NCI-H446 (cell line): Measurements from ENCODE around the gene MMP13.
"Not testable (repeated sequence)": the region's sequence is repeated elsewhere in the genome, so short reads cannot be mapped to it uniquely, and the experiment has no call there.

ENCODE experiments used
- DNase-seq, 2 experiments: peaks; one replicate each; lab custom pipeline; 2025; lab: John Stamatoyannopoulos, UW

MMP13 gene

DNA sequence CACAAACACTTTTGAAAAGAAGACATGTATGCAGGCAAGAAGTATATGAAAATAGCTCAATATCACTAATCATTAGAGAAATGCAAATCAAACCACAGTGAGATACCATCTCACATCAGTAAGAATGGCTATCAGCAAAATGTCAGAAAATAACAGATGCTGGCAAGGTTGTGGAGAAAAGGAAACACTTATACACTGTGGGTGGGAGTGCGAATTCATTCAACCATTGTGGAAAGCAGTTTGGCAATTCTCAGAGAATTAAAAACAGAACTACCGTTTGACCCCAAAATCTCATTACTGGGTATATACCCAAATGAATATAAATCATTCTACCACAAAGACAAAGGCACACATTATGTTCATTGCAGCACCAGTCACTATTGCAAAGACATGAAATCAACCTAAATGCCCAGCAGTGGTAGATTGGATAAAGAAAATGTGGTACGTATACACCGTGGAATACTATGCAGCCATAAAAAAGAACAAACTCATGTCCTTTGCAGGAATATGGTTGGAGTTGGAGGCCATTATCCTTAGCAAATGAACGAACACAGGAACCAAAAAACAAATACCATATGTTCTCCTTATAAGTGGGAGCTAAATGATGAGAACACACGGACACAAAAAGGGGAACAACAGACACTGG is 18.5 kb downstream of the MMP13 start:
- DNase-seq: no peak

DNA sequence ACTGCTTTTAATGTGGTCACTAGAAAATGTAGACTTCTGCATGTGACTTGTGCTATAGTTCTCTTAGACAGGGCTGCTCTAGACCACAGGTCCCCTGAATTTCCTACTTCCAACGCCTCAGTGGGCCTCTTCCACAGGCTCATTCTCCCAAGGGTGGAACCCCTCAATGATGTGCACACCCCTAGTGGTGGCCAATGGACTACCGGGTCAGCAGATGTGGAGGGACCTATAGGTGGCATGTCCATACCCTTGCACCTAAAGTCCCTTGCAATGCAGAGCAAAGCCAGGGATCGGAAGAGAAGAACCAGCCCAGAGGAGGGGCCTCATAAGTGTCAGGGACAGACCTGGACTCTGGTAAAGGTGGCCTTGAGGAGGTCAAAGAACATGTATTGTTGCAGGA is 20.0 kb downstream of the MMP13 start:
- no peak for DNase-seq

DNA sequence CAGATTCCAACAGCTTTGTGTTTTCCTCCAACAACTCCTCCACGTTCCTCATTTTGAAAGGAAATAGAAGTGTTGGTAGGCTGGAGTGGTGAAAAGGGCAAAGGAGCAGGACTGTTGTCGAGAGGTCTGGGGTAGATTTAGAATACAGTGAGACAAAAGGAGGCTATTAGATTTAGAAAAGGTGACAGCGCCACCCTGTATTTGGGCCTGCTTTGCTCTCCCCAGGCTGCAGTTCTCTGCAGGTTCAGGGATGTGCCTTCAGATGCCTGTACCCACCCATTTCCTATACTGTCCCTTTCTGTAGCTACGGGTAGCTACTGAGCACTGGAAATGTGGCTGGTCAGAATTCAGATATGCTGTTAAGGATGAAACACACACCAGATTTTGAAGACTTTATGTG is 20.8 kb downstream of the MMP13 start:
- DNase-seq: no peak

DNA sequence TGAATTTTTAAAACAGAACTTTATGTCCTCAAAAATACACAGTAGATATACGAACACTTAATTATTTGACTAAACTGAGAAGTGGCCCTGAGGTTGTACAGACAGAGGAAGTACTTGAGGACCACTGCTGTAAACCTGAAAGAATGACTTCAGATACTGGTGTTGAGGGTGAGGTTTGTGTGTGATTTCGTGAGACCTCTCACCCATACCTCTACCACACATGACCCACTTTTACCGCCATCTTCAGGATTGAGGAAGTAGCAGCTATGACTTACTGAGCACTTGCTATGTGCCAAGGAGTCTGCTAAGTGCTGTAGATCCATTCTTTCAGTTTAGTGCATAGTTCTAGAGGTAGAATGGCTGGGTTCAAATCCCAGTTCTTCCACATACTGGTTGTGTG is 21.9 kb downstream of the MMP13 start:
- DNase-seq: no peak

DNA sequence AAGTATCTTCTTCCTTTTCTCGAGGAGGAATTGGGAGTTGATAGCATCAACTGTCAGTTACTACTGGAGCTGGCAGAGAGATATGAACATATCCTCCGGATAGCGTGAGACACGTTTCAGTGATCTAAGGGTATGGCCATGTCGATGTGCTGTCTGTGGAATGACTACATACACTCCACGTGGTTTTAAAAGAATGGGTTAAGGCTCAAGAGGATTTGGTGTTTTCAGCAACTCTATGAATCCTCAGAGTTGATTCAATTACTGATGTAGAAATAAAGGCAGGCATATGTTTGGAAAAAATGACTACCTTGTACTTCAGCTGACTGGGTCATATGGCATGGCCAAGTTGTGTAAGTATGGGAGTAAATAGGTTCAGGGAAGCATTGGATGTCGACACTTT is 22.9 kb downstream of the MMP13 start:
- no peak for DNase-seq

DNA sequence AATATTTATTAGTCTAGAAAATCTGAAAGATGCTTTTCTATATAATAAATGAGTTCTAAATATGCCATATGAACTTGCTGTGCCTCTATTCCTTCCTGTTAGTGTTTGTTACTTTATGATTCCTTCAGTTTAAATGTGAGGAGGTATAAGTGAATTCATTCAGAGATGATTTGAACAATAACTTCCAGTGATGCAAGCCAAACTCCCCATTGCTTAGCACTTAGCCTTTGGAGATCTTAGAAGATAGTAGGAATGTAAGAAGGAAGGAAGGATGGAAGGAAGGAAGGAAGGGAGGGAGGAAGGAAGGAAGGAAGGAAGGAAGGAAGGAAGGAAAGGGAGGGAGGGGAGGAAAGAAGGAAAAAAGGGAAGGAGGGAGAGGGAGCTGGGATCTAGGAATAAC is 25.1 kb downstream of the MMP13 start:
- no peak for DNase-seq

DNA sequence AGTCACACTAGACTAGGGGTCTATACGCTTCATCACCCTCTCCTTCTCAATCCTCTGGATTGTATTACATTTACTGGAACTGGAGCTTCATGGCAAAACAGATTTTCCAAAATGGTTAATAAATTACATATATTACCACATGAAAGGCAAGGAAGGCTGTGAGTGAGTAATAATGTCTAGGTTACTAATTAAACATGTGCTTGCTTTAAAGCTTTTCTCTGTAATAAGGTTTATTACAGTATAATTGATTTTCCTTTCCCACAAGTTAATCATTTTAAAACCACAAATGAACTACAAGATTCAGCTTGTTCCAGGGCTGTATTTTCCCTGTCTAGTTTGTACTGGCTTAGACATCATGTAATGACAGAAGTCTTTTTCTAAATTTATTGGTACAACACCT is 25.6 kb downstream of the MMP13 start:
- DNase-seq: no peak

DNA sequence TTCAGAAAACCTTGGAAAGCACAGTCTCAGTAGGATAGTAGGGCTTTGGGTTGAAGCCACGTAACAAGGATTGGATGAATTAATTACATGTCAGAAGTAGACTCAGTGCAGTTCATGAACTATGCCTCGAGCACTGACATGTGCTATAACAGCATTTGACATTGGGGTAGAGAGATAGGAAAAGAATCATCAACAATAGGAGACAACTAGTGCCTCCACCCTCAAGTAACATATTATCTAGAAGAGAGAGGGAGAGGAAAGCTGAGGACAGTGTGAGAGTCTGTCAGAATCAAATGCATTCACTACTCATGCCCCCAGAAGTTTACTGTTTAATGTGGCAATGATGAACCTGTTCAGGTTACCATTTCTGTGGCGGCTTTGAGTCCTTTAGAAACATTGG is 26.4 kb downstream of the MMP13 start:
- DNase-seq: no peak

DNA sequence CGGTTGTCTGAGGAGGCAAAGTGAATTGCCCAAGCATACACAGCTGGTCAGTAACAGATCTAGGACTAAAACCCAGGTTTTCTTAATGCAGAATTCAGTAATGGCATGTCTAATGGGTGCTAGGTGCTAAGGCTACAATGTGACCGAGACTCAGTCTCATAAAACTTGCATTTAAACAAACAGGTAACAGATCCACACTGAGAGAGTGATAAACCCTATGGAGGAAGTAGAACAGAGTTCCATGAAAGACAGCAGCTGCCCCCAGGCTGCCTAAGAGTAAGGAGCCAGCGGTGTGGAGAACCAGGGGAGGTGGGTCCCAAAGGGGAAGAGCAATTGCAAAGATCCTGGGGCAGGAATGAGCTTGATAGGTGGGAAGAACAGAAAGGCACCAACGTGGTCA is 27.3 kb downstream of the MMP13 start:
- no peak for DNase-seq

DNA sequence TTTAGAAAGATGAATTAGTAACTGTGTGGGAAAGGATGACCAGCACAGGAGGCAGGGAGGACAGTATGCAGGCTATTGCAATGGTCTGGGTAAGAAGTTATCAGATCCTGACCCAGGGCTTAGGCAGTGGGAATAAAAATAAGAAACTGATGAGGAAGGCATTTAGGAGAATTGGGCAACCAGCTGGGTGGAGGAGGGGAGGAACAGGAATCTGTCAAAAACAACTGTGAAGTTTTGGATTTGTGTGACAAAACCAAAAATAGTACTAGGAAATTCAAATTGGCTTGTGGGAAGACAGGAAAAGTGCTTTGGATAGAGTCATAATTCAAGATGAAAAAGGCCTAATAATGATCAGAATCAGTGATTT is 27.9 kb downstream of the MMP13 start:
- DNase-seq: no peak

DNA sequence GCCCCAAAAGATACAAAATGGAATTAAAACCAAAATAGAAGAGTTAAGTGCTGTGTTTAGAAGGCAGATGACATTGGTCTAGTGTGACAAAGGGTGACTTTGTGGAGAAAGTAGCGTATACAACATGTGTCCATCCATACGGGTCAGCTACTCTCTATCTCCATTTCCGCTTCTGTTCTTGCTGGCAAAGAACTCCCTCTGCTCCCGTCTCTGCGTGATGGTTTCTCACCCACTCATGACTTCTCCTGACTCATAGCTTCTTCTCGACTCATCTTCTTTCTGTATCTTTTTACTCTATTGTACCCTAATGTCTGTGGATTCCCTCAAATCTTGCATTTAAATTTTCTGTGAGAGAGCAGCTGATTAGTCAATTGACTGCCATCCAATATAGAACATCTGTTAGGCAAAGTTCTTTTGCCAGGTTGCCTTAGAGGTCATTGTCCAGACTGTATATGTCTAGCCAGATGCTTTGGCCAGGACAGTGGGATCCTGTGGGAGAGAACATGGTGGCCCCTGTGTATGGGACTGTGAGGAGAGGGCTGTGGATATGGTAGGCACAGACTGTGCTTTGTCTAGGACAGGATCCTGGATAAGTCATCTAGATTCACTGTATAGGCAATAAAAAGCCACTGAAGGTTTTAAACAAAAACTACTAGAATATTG is 28.4 kb downstream of the MMP13 start:
- no peak for DNase-seq

DNA sequence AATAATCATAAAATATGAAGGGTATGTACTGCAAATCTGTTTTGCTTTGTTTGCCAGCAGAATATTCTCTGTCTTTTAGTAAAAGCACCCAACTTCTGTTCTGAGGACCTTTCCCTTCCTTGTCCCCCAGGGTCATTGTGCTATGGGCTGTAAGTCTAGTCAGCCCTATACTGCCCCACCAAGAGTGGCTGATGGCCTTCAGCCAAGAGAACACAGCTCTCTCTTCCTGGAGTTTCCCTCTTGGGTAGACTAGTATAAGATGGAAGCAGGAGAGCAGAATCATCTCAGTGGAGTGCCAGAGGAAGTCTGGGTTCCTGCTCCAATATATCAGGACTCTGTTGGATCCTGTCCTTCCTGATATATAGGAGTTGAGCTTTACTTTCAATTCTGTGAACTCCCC is 29.0 kb downstream of the MMP13 start:
- DNase-seq: no peak

DNA sequence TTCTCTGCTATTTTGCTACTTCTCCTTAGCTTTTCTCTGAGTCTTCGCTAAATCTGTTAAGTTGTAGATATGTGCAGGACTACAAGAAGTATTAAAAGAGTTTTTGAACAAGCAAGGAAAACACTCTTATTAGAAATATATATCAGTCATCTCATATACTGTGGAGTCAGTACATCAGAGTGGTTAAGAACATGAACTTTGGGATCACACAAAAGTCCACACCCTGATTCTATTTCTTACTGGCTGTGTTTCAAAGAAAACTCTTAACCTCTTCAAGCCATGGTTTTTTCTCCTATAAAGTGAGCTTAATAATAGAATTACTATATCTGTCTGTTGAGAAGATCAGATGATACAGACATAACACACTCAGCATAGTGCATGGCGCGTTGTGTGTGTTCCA is 29.5 kb downstream of the MMP13 start:
- DNase-seq: no peak

DNA sequence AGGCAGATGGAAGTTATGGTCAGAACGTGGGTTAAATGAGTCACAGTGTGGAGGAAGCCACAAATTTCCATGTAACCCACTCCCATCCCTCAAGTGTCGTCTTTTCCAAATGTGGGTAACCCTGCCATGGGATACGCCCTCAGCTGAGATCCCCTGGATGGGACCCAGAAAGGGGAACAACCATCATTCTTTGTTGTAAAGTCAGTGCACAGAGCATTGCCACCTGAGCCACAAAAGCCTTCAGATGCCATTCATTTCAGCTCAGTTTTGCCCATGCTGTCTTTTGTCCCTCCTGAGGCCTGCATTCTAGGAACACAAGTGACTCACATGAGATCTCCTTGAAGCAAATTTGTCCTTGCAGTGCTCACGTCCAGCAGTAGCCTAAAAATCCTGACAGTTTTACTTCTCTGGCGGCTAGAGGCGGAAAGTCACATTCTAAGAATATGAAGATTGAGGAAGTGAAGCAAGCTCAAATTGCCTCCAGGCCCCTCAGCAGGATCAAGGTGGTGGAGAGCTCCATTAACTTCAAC is 30.6 kb downstream of the MMP13 start:
- no peak for DNase-seq

DNA sequence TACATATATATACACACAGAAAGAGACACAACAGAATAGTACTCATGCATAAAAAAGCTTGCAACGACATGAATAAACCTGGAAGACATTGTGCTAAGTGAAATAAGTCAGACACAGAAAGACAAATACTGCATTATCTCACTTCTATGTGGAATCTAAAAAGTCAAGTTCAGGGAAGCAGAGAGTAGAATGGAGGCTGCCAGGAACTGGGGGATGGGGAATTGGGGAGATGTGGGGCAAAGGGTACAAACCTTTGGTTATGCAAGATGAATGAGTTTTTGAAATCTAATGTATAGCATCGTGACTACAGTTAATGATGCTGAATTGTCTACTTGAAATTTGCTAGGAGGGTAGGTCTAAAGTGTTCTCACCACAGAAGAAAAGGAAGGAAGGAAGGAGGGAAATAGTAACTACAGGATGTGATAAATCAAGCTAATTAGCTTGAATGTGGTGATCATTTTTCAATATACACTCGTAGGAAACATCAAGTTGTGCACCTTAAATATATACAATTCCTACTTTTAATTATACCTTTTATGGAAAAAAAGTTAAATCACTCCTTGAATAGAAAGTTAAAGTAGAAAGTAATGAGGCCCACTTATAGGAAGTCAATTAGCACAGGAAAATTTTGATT is 33.8 kb downstream of the MMP13 start:
- no peak for DNase-seq

DNA sequence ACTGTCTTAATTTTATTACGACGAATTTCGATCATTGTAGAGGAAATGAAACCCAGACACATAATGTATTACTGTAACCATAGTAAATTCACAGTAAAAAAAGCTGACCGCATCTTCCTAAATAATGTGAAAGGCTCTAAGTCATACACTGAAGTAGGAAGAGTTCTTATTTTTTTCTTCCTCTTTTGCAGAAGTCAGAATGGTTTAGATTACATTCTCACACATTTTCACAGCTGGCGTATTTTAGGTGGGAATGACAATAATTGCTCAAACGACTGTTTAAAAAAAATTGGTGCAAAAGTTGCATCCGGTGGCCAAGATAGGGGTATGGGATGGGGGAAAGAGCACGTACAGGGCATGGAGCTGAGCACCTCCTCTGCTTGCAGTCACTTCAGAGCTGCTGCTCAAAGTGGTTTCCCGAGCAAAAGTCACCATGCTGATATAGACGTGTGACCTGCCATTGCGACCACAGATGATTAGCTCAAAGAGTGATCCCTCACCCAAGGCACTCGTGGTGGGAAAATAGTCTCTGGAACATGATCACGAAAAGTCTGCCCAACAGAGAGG is 35.3 kb downstream of the MMP13 start:
- no peak for DNase-seq

DNA sequence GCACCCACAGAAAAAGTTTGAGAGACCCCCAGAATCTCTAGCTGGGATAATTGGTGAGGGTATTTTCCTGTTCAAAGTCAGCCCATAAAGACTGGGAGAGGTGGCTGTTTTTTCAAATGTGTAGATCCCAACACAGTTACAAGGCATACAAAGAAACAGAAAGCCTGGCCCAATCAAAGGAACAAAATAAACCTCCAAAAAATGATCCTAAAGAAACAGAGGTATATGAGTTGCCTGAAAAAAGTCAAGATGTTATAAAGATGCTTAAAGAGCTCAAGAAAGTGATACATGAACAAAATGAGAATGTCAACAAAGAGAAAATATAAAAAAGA is 40.5 kb downstream of the MMP13 start:
- no peak for DNase-seq

DNA sequence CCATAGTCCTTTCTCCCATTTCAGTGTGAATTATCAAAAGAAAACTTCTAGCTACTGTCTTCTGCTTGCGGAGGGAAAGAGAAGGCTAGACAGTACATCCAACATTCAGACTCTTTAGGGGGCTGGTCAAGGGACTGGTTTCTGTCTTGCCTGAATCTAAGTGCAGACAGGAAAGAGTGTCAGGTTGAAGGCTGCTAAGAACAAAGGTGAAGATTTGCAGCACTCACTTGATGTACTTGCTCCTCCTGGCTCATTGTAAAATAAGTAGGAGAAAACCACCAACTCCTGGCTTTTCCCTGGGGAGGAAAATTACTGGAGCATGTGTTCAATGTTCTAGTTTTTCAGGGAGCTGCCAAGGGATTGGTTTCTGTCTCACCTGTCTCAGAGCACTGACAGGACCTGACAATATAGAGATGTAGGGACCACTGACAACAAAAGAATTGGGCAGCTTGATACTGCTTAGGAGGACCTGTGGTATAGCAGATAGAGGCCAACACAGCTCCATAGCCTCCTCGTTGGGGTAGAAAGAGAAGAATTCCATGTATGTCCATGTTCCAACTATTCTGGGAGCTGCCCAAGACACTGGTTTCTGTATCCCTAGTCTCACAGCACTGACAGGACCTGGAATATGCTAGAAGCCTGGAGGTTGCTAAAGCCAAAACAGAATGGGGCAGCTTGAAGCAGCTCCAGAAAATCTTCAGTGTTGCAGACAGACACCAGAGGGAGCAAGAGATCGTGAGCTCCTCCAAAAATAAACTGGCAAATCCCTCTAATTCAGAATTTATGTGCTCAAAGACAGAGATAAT is 41.1 kb downstream of the MMP13 start:
- no peak for DNase-seq

DNA sequence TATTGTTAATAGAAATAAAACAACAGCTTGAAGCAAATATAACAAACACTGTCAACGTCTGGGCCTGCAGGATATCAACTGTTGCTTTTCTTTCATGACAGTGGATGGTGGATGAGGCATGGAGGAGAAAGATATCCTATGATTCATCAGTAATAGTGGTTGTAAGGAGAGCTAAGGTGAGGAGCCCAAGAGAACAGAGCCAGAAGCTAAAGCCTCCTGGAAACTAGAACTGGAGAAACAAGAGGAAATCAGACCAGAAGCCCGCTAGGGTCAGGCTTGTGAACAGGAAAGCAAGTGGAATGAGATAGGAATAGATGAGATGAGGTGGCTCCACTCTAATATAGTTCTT is 43.1 kb downstream of the MMP13 start:
- no peak for DNase-seq

DNA sequence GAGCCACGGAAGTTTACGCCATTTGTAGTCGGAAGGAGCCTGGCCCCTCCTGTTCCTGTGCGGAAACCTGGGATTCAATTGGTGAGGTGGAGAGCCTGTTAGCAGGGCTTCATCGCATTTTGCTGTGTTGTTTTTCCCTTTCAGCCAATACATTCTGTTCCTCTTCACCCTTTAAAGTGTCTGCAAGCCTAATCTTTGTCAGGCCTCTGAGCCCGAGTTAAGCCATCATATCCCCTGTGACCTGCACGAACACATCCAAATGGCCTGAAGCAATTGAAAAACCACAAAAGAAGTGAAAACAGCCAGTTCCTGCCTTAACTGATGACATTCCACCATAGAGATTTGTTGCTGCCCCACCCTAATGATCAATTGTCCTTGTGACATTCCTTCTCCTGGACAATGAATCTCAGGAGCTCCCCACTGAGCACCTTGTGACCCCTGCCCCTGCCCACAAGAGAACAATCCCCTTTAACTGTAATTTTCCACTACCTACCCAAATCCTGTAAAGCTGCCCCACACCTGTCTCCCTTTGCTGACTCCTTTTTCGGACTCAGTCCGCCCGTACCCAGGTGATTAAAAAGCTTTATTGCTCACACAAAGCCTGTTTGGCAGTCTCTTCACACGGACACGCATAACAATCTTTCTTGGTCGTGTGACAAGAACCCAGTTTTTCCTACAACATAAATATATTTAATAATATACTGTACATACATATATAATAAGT is 43.6 kb downstream of the MMP13 start:
- DNase-seq: no peak

DNA sequence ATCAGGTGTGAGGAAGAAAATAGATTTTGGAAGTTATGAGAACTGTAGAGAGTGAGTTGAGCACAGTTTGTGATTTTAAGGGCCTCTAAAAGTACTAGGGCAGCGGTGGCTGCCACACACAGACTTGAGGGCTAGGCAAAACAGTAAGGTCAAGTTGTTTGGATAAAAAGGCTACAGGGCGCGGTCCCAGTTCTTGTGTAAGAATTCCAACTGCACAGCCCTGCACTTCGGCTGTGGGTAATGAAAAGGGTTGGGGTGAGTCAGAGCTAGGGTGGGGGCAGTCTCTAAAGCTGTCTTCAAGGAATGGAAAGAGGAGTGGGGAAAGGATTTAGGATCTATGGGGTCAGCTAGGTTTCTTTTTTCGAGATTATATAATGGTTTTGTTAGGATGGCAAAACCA is 49.7 kb downstream of the MMP13 start:
- DNase-seq: not testable (repeated sequence)

DNA sequence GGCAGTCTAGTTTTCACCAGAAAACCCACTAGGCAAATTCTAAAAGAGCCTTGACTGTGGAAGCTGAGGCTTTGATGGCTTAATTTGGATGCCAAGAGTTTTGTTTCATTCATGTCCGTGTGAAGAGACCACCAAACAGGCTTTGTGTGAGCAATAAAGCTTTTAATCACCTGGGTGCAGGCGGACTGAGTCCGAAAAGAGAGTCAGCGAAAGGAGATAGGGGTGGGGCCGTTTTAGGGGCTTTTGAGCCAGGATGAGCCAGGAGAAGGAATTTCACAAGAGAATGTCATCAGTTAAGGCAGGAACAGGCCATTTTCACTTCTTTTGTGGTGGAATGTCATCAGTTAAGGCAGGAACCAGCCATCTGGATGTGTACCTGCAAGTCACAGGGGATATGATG is 51.6 kb downstream of the MMP13 start:
- DNase-seq: not testable (repeated sequence)
